Measurements from ENCODE around the gene DBP.
"Not testable (repeated sequence)": the region's sequence is repeated elsewhere in the genome, so short reads cannot be mapped to it uniquely, and the experiment has no call there.

DBP gene

GRCh38 chr19:48636859-48637448, at the start of gene DBP:
Gene DBP, minus strand, starts transcription at chr19:48637379. Its CDS starts 385 bp downstream, at chr19:48636994.
- DNase-seq (ENCODE audit: low read depth, low spot score) = no peak

- DNase-seq (ENCODE audit: low read depth, low spot score) = not testable (repeated sequence)
Observed at GRCh38 chr19:48686637-48687036, 49.5 kb upstream of the DBP start.

- no peak for DNase-seq (ENCODE audit: low read depth, low spot score)
Observed at GRCh38 chr19:48686088-48686487, 48.9 kb upstream of the DBP start.

- DNase-seq (ENCODE audit: low read depth, low spot score) = no peak
Observed at GRCh38 chr19:48685583-48685982, 48.4 kb upstream of the DBP start.

- DNase-seq (ENCODE audit: low read depth, low spot score) = no peak
Observed at GRCh38 chr19:48683349-48683748, 46.2 kb upstream of the DBP start.

- DNase-seq (ENCODE audit: low read depth, low spot score) = no peak
Observed at GRCh38 chr19:48681127-48681470, 43.9 kb upstream of the DBP start.

- DNase-seq (ENCODE audit: low read depth, low spot score) = no peak
Observed at GRCh38 chr19:48680436-48681126, 43.4 kb upstream of the DBP start.

- DNase-seq (ENCODE audit: low read depth, low spot score) = not testable (repeated sequence)
Observed at GRCh38 chr19:48680006-48680405, 42.8 kb upstream of the DBP start.

GRCh38 chr19:48678201-48678600, 41.0 kb upstream of the DBP start:
- no peak for DNase-seq (ENCODE audit: low read depth, low spot score)

GRCh38 chr19:48676887-48677286, 39.7 kb upstream of the DBP start:
- DNase-seq (ENCODE audit: low read depth, low spot score) = no peak

- DNase-seq (ENCODE audit: low read depth, low spot score) = no peak
Observed at GRCh38 chr19:48676487-48676886, 39.3 kb upstream of the DBP start.

- peak; percentile 44 for DNase-seq (ENCODE audit: low read depth, low spot score)
Observed at GRCh38 chr19:48674921-48675824, 38.0 kb upstream of the DBP start.

GRCh38 chr19:48674216-48674809, 37.1 kb upstream of the DBP start:
- no peak for DNase-seq (ENCODE audit: low read depth, low spot score)

- no peak for DNase-seq (ENCODE audit: low read depth, low spot score)
Observed at GRCh38 chr19:48673436-48674100, 36.4 kb upstream of the DBP start.

- no peak for DNase-seq (ENCODE audit: low read depth, low spot score)
Observed at GRCh38 chr19:48672994-48673393, 35.8 kb upstream of the DBP start, which contains the start of gene NTN5. Gene NTN5, minus strand, starts transcription at chr19:48673017. Its CDS starts 2,031 bp downstream, at chr19:48670986.

GRCh38 chr19:48671446-48671995, 34.3 kb upstream of the DBP start:
- no peak for DNase-seq (ENCODE audit: low read depth, low spot score)

GRCh38 chr19:48670699-48671445, 33.7 kb upstream of the DBP start:
- DNase-seq (ENCODE audit: low read depth, low spot score) = no peak

- no peak for DNase-seq (ENCODE audit: low read depth, low spot score)
Observed at GRCh38 chr19:48669903-48670668, 32.9 kb upstream of the DBP start.

- no peak for DNase-seq (ENCODE audit: low read depth, low spot score)
Observed at GRCh38 chr19:48668761-48669160, 31.6 kb upstream of the DBP start.

GRCh38 chr19:48668332-48668731, 31.2 kb upstream of the DBP start:
- no peak for DNase-seq (ENCODE audit: low read depth, low spot score)
